ENCODE data around the gene RBMS1.

Gene RBMS1

DNA sequence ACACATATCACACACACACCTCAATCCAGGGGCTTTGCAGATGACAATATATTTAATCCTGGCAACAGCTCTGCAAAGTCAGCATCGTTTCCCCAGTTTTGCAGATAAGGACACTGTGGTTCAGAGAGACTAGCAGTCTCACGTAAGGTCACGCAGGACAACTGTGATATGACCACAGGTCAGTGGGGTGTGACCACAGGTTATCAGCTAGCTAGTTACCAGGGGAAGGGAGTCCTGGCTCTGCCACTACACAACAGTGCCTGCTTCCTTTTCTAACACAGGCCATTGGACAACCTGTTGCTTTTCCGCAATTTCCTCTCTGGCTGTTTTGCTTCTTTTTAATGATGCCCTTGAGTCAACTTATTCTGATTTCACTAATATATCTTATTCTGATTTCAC, 33.3 kb downstream of the RBMS1 start:
- TF ChIP-seq FOXP2 (optimal IDR thresholded peaks at IDR 0.05; ENCODE audit: borderline replicate concordance, extremely low read depth, extremely low read length, insufficient read depth) (no peak), SIN3A (IDR thresholded peaks at IDR 0.05; ENCODE audit: borderline replicate concordance, insufficient read depth, low read length) (no peak), POLR2AphosphoS5 (IDR thresholded peaks at IDR 0.05; ENCODE audit: low read depth, low read length) (no peak), TAF1 (IDR thresholded peaks at IDR 0.05; ENCODE audit: borderline replicate concordance, insufficient read depth, low read length) (no peak)
- TF ChIP-seq, protein P1, sequence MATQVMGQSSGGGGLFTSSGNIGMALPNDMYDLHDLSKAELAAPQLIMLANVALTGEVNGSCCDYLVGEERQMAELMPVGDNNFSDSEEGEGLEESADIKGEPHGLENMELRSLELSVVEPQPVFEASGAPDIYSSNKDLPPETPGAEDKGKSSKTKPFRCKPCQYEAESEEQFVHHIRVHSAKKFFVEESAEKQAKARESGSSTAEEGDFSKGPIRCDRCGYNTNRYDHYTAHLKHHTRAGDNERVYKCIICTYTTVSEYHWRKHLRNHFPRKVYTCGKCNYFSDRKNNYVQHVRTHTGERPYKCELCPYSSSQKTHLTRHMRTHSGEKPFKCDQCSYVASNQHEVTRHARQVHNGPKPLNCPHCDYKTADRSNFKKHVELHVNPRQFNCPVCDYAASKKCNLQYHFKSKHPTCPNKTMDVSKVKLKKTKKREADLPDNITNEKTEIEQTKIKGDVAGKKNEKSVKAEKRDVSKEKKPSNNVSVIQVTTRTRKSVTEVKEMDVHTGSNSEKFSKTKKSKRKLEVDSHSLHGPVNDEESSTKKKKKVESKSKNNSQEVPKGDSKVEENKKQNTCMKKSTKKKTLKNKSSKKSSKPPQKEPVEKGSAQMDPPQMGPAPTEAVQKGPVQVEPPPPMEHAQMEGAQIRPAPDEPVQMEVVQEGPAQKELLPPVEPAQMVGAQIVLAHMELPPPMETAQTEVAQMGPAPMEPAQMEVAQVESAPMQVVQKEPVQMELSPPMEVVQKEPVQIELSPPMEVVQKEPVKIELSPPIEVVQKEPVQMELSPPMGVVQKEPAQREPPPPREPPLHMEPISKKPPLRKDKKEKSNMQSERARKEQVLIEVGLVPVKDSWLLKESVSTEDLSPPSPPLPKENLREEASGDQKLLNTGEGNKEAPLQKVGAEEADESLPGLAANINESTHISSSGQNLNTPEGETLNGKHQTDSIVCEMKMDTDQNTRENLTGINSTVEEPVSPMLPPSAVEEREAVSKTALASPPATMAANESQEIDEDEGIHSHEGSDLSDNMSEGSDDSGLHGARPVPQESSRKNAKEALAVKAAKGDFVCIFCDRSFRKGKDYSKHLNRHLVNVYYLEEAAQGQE (IDR thresholded peaks at IDR 0.05; ENCODE audit: insufficient read depth in 1 of 2, low read depth in 2 of 2, low read length in 2 of 2), result no peak

DNA sequence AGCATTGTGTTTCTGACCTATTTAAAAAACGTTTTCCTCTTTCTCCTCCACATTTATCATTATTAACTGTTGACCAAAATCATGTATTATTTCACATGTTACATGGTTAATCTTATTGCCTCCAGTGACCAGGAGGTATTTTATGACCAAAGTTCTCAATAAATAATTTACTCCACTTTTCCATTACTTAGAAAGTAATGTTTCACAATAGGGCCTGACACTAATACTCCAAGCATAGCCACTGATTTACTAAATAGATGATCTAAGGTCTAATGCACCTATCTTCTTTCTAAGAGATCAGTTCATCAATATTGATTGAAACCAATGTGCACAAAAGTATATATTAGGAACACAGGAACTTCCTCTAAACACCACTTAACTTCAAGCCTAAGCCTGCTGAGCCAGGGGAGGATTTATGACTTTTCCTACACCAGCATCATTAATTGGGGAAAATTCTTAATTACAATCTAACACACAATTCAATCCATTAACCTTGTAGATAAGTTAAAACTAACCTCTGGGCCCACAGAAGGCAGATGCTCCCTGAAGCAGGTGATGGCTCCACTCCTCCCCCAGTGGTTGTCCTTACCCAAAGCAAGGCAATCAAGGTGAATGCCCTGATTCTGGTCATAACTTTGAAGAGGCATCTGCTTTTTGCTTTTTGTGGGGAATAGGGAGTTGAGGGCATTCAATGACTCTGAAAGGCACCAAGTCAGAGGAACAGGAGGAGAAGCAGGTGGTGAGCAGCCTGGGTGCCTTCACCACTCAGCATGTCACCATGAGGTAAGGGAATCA, 33.9 kb downstream of the RBMS1 start:
- TF ChIP-seq SIN3A (IDR thresholded peaks at IDR 0.05; ENCODE audit: borderline replicate concordance, insufficient read depth, low read length), result no peak
- TF ChIP-seq TAF1 (IDR thresholded peaks at IDR 0.05; ENCODE audit: borderline replicate concordance, insufficient read depth, low read length), result no peak
- TF ChIP-seq, protein P1 (IDR thresholded peaks at IDR 0.05; ENCODE audit: insufficient read depth in 1 of 2, low read depth in 2 of 2, low read length in 2 of 2), result no peak
- no peak for TF ChIP-seq POLR2AphosphoS5 (IDR thresholded peaks at IDR 0.05; ENCODE audit: low read depth, low read length)
- no peak for TF ChIP-seq FOXP2 (optimal IDR thresholded peaks at IDR 0.05; ENCODE audit: borderline replicate concordance, extremely low read depth, extremely low read length, insufficient read depth)

DNA sequence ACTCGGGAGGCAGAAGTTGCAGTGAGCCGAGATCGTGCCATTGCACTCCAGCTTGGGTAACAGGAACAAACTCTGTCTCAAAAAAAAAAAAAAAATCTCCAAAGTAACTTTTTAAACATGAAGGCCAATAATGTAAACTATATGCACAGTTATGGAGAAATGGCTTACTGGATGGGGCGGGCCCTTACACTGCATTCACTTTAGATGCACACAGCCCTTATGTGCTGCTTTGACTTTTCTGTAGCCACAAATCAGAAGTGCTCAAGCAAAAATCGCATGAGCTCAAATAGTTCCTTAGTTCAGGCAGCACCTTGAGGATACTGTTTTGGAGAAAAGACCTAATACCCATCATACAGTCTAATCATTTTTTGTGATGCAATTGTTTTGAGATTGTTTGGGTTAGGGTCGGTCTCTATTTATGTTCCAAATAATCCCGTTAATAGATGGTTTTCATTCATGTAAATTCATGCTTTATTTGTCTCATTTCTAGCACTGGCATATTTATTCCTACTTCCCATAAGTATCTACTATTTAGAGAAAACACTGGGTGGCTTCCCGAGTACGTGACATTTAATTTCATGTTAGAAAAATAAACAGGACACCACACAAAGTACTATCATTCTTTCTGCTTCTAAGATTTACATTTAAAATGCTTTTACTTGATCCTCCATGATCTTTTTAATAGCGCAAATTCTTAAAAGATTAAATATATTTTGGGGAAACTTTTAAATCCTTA, 34.7 kb downstream of the RBMS1 start:
- TF ChIP-seq FOXP2 (optimal IDR thresholded peaks at IDR 0.05; ENCODE audit: borderline replicate concordance, extremely low read depth, extremely low read length, insufficient read depth) (no peak), POLR2AphosphoS5 (IDR thresholded peaks at IDR 0.05; ENCODE audit: low read depth, low read length) (no peak), TAF1 (IDR thresholded peaks at IDR 0.05; ENCODE audit: borderline replicate concordance, insufficient read depth, low read length) (no peak), SIN3A (IDR thresholded peaks at IDR 0.05; ENCODE audit: borderline replicate concordance, insufficient read depth, low read length) (no peak)
- TF ChIP-seq, protein P1 (IDR thresholded peaks at IDR 0.05; ENCODE audit: insufficient read depth in 1 of 2, low read depth in 2 of 2, low read length in 2 of 2), result no peak

DNA sequence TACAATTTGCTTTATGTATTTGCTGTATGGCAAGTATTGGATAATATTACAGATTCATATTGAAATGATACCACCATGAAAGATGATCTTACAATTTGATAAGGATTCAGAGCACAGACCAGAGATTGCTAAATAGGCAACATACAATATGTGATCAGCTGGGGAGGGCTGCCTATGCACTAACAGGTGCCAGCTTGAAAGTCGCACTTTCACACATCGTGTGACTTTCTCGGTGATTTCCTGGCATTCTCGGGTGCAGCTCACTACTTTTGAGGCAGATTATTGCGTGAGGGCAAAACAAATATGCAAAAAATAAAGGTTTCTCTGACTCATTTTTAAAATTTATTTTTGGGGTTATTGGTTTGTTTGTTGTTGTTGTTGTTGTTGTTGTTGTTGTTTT, 36.0 kb downstream of the RBMS1 start:
- no peak for TF ChIP-seq TAF1 (IDR thresholded peaks at IDR 0.05; ENCODE audit: borderline replicate concordance, insufficient read depth, low read length)
- no peak for TF ChIP-seq SIN3A (IDR thresholded peaks at IDR 0.05; ENCODE audit: borderline replicate concordance, insufficient read depth, low read length)
- no peak for TF ChIP-seq FOXP2 (optimal IDR thresholded peaks at IDR 0.05; ENCODE audit: borderline replicate concordance, extremely low read depth, extremely low read length, insufficient read depth)

DNA sequence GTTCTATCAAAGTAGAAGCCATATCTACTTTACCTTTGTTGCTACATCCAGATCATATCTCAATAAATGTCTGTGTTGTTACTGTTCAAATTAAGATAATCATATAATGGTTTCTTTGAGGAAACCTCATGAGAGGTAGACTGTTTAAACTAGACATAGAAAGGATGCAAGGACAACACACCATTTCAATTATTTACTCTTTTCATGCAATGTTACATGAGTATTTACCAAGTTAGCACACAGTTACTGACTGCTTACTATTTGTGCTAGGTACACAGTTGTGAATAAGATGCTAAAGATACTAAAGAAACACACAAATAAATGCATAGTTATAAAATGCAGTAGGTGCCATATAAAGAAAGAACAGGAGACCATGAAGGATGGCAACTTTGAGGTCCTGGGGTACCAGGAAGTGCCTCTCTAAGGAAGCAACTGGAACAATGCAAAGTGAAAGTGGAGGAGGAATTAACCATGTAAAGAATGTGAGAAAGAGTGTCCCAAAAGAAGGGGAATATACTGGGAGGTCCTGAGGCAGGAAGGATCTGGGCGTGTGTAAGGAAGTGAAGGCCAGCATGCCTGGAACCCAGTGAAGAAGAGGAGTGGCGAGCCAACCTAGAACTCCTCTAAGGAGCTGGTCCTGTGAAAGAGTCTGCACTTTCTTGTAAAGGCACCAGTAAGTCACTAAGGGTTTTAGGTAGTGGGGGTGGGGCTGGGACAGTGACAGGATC, 39.4 kb downstream of the RBMS1 start:
- TF ChIP-seq SIN3A (IDR thresholded peaks at IDR 0.05; ENCODE audit: borderline replicate concordance, insufficient read depth, low read length) (no peak), TAF1 (IDR thresholded peaks at IDR 0.05; ENCODE audit: borderline replicate concordance, insufficient read depth, low read length) (no peak), POLR2AphosphoS5 (IDR thresholded peaks at IDR 0.05; ENCODE audit: low read depth, low read length) (no peak), FOXP2 (optimal IDR thresholded peaks at IDR 0.05; ENCODE audit: borderline replicate concordance, extremely low read depth, extremely low read length, insufficient read depth) (no peak)
- TF ChIP-seq, protein P1 (IDR thresholded peaks at IDR 0.05; ENCODE audit: insufficient read depth in 1 of 2, low read depth in 2 of 2, low read length in 2 of 2), result no peak
